Transverse colon (tissue), 3 donors: ENCODE data around the gene PTPMT1.

Source experiments
- EP300 ChIP-seq: sonication (generic); formaldehyde crosslinking; IDR thresholded peaks from one replicate; pipeline ENCODE4 v1.6.1; 2017; ENCODE audit warnings: antibody characterized with exemption, low read depth
- TF ChIP-seq, protein P1 (sequence below), 5 experiments: fragments of 200-600 bp in 3 of 5; fragments of 450-650 bp in 2 of 5; sonication (generic) in 3 of 5; IDR thresholded peaks; 1 replicate in 2 of 5; 2 replicates in 3 of 5; pipeline ENCODE4 v1.5.1; 2016 to 2017; ENCODE audit warnings: antibody characterized with exemption in 5 of 5, inconsistent platforms in 3 of 5, mild to moderate bottlenecking in 2 of 5, moderate library complexity in 1 of 5

- TF ChIP-seq, protein P1, sequence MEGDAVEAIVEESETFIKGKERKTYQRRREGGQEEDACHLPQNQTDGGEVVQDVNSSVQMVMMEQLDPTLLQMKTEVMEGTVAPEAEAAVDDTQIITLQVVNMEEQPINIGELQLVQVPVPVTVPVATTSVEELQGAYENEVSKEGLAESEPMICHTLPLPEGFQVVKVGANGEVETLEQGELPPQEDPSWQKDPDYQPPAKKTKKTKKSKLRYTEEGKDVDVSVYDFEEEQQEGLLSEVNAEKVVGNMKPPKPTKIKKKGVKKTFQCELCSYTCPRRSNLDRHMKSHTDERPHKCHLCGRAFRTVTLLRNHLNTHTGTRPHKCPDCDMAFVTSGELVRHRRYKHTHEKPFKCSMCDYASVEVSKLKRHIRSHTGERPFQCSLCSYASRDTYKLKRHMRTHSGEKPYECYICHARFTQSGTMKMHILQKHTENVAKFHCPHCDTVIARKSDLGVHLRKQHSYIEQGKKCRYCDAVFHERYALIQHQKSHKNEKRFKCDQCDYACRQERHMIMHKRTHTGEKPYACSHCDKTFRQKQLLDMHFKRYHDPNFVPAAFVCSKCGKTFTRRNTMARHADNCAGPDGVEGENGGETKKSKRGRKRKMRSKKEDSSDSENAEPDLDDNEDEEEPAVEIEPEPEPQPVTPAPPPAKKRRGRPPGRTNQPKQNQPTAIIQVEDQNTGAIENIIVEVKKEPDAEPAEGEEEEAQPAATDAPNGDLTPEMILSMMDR (IDR thresholded peaks at IDR 0.05), result no peak
- TF ChIP-seq EP300, result no peak
Measured at GRCh38 chr11:47538741-47539565, 26.4 kb upstream of the PTPMT1 start.
